ENCODE results near the gene KLHL33.
"Not testable (repeated sequence)": the region's sequence is repeated elsewhere in the genome, so short reads cannot be mapped to it uniquely, and the experiment has no call there.

DNA sequence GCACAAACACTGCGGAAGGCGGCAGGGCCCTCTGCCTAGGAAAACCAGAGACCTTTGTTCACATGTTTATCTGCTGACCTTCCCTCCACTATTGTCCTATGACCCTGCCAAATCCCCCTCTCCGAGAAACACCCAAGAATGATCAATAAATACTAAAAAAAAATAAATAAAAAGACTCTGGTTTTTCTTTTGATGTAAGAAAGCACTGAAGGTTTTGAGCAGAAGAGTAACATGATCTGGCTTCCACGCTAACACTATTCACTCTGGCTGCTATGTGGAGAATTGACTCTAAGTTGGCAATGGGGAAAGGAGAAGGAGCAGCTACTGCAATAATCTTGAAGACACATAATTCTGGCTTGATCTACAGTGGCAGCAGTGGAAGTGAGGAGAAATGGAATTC is 7.7 kb upstream of the KLHL33 start:
- TF ChIP-seq, protein P1, sequence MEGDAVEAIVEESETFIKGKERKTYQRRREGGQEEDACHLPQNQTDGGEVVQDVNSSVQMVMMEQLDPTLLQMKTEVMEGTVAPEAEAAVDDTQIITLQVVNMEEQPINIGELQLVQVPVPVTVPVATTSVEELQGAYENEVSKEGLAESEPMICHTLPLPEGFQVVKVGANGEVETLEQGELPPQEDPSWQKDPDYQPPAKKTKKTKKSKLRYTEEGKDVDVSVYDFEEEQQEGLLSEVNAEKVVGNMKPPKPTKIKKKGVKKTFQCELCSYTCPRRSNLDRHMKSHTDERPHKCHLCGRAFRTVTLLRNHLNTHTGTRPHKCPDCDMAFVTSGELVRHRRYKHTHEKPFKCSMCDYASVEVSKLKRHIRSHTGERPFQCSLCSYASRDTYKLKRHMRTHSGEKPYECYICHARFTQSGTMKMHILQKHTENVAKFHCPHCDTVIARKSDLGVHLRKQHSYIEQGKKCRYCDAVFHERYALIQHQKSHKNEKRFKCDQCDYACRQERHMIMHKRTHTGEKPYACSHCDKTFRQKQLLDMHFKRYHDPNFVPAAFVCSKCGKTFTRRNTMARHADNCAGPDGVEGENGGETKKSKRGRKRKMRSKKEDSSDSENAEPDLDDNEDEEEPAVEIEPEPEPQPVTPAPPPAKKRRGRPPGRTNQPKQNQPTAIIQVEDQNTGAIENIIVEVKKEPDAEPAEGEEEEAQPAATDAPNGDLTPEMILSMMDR (IDR thresholded peaks at IDR 0.05), result not testable (repeated sequence)
- not testable (repeated sequence) for TF ChIP-seq POLR2AphosphoS5 (IDR thresholded peaks at IDR 0.05; ENCODE audit: low read depth, low read length); TCF7L2 (IDR thresholded peaks at IDR 0.05; ENCODE audit: low read depth, low read length); SIN3A (IDR thresholded peaks at IDR 0.05; ENCODE audit: borderline replicate concordance, insufficient read depth, low read depth, low read length)
- TF ChIP-seq, protein P2, sequence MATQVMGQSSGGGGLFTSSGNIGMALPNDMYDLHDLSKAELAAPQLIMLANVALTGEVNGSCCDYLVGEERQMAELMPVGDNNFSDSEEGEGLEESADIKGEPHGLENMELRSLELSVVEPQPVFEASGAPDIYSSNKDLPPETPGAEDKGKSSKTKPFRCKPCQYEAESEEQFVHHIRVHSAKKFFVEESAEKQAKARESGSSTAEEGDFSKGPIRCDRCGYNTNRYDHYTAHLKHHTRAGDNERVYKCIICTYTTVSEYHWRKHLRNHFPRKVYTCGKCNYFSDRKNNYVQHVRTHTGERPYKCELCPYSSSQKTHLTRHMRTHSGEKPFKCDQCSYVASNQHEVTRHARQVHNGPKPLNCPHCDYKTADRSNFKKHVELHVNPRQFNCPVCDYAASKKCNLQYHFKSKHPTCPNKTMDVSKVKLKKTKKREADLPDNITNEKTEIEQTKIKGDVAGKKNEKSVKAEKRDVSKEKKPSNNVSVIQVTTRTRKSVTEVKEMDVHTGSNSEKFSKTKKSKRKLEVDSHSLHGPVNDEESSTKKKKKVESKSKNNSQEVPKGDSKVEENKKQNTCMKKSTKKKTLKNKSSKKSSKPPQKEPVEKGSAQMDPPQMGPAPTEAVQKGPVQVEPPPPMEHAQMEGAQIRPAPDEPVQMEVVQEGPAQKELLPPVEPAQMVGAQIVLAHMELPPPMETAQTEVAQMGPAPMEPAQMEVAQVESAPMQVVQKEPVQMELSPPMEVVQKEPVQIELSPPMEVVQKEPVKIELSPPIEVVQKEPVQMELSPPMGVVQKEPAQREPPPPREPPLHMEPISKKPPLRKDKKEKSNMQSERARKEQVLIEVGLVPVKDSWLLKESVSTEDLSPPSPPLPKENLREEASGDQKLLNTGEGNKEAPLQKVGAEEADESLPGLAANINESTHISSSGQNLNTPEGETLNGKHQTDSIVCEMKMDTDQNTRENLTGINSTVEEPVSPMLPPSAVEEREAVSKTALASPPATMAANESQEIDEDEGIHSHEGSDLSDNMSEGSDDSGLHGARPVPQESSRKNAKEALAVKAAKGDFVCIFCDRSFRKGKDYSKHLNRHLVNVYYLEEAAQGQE (IDR thresholded peaks at IDR 0.05; ENCODE audit: insufficient read depth in 1 of 2, low read depth in 2 of 2, low read length in 1 of 2), result not testable (repeated sequence)

Data from Panc1 (cell line).